Peyer's patch (tissue), 4 donors: ENCODE measurements around the gene NPAS2.

Experiments used
- POLR2A ChIP-seq, 2 donors: fragments of 450-650 bp; IDR thresholded peaks; one replicate each; pipeline ENCODE4 v1.5.1; 2017; ENCODE audit warnings: antibody characterized with exemption in 2 of 2, mild to moderate bottlenecking in 2 of 2, moderate library complexity in 2 of 2
- TF ChIP-seq, protein P1 (sequence below), 6 experiments: fragments of 450-650 bp in 4 of 6; fragments of 200-600 bp in 2 of 6; sonication (generic) in 1 of 6; IDR thresholded peaks; one replicate each; pipeline ENCODE4 v1.5.1; 2017 to 2019; ENCODE audit warnings: antibody characterized with exemption in 6 of 6, mild to moderate bottlenecking in 3 of 6, moderate library complexity in 1 of 6

DNA sequence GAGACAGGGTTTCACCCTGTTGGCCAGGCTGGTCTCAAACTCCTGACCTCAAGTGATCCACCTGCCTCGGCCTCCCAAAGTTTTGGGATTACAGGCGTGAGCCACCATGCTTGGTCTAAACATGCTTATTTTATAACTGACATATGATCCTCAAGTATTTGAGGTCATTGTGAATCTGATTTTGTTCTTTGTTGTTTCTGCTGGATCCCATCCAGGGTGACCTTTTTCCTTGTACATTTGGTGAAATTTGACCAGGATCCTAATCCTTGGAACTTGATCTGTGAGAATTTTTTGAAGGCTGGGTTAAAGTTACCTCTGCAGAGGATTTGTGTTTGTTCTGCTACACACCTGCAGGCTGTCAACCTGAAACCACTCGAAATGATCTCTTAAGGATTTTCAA is 49.2 kb downstream of the NPAS2 start:
- TF ChIP-seq, protein P1, sequence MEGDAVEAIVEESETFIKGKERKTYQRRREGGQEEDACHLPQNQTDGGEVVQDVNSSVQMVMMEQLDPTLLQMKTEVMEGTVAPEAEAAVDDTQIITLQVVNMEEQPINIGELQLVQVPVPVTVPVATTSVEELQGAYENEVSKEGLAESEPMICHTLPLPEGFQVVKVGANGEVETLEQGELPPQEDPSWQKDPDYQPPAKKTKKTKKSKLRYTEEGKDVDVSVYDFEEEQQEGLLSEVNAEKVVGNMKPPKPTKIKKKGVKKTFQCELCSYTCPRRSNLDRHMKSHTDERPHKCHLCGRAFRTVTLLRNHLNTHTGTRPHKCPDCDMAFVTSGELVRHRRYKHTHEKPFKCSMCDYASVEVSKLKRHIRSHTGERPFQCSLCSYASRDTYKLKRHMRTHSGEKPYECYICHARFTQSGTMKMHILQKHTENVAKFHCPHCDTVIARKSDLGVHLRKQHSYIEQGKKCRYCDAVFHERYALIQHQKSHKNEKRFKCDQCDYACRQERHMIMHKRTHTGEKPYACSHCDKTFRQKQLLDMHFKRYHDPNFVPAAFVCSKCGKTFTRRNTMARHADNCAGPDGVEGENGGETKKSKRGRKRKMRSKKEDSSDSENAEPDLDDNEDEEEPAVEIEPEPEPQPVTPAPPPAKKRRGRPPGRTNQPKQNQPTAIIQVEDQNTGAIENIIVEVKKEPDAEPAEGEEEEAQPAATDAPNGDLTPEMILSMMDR (IDR thresholded peaks at IDR 0.05) = no peak
- no peak for TF ChIP-seq POLR2A (IDR thresholded peaks at IDR 0.05)
